B cell (primary cell): ENCODE results near the gene RAD51B. TPM values are rescaled to one million over a fixed set of nuclear protein-coding genes. Genes with fewer than 3 reads are reported as not detected.
"Not testable (repeated sequence)": the region's sequence is repeated elsewhere in the genome, so short reads cannot be mapped to it uniquely, and the experiment has no call there.

ENCODE experiments used
- ATAC-seq: fragments of 200-7000 bp; cut with Tn5 transposase; one replicate; pipeline ENCODE4 v1.10.0; 2021; ENCODE audit warnings: low read depth, mild to moderate bottlenecking, moderate number of reproducible peaks, moderate library complexity
- CTCF ChIA-PET: fragments of 350-600 bp; sonication (Branson Sonifier 250); formaldehyde crosslinking; loops from one replicate; lab custom pipeline; 2021; ENCODE audit warnings: antibody characterized with exemption, inconsistent platforms; lab: Charles Lee
- POLR2A ChIA-PET: fragments of 350-600 bp; sonication (Branson Sonifier 250); formaldehyde crosslinking; loops from one replicate; lab custom pipeline; 2021; ENCODE audit warnings: antibody characterized with exemption; lab: Charles Lee
- DNase-seq: peaks from one replicate; pipeline ENCODE4 v3.0.0; 2013
- H2AFZ ChIP-seq: 2 replicates; pipeline ENCODE4 v1.6.1; 2012; ENCODE audit warnings: mild to moderate bottlenecking, low read depth, low read length; ENCODE audit not compliant: insufficient read depth, poor library complexity, severe bottlenecking
- H3K27ac ChIP-seq, 2 donors: 1 replicate in 1 of 2; 2 replicates in 1 of 2; pipeline ENCODE4 v1.5.1; 2012 to 2013; ENCODE audit warnings: low read length in 2 of 2, mild to moderate bottlenecking in 2 of 2, moderate library complexity in 1 of 2
- H3K27me3 ChIP-seq, 4 experiments: fragments of 200-600 bp in 1 of 4; sonication (generic) in 1 of 4; replicated peaks in 1 of 4; 1 replicate in 2 of 4; 2 replicates in 2 of 4; pipeline versions ENCODE4 v1.6.1 to v1.7.0; 2013 to 2016; ENCODE audit warnings: low read length in 3 of 4, mild to moderate bottlenecking in 2 of 4, mixed read lengths in 1 of 4, moderate library complexity in 1 of 4; ENCODE audit not compliant: insufficient read depth in 4 of 4, control insufficient read depth in 3 of 4; ENCODE audit errors: control extremely low read depth in 1 of 4
- H3K36me3 ChIP-seq, 2 experiments: replicated peaks in 1 of 2; 1 replicate in 1 of 2; 2 replicates in 1 of 2; pipeline versions ENCODE4 v1.6.1 to v1.7.1; 2013; ENCODE audit warnings: low read length in 1 of 2; ENCODE audit not compliant: insufficient read depth in 2 of 2, control insufficient read depth in 1 of 2; ENCODE audit errors: control extremely low read depth in 1 of 2, extremely low read depth in 1 of 2
- H3K4me1 ChIP-seq, 2 donors: fragments of 200-600 bp in 1 of 2; sonication (generic) in 1 of 2; 1 replicate in 1 of 2; 2 replicates in 1 of 2; pipeline versions ENCODE4 v1.5.1 to v1.6.1; 2013 to 2017; ENCODE audit warnings: low read length in 2 of 2; ENCODE audit not compliant: control insufficient read depth in 2 of 2, insufficient read depth in 2 of 2
- H3K4me2 ChIP-seq: replicated peaks from 2 replicates; pipeline ENCODE3; 2012; ENCODE audit warnings: mild to moderate bottlenecking, low read depth, low read length; ENCODE audit not compliant: poor library complexity, severe bottlenecking
- H3K4me3 ChIP-seq, 5 experiments: fragments of 200-600 bp in 1 of 5; sonication (generic) in 1 of 5; 1 replicate in 3 of 5; 2 replicates in 2 of 5; pipeline versions ENCODE4 v1.5.1 to v1.7.0; 2011 to 2016; ENCODE audit warnings: low read length in 4 of 5, mild to moderate bottlenecking in 4 of 5, low read depth in 2 of 5, control low read depth in 1 of 5, moderate library complexity in 1 of 5; ENCODE audit not compliant: insufficient read depth in 1 of 5; ENCODE audit errors: control extremely low read depth in 1 of 5, extremely low read depth in 1 of 5
- H3K79me2 ChIP-seq: fragments of 200-600 bp; sonication (generic); one replicate; pipeline ENCODE4 v1.6.0; 2016; ENCODE audit warnings: low read length; ENCODE audit not compliant: control insufficient read depth, insufficient read depth
- H3K9ac ChIP-seq: fragments of 200-600 bp; sonication (generic); 2 replicates; pipeline ENCODE4 v1.6.1; 2017; ENCODE audit warnings: mild to moderate bottlenecking, low read length, moderate library complexity
- H3K9me3 ChIP-seq, 3 donors: one replicate each; pipeline versions ENCODE4 v1.6.1 to v1.7.1; 2013; ENCODE audit warnings: low read length in 2 of 3; ENCODE audit not compliant: control insufficient read depth in 2 of 3, insufficient read depth in 1 of 3; ENCODE audit errors: control extremely low read depth in 1 of 3
- H4K20me1 ChIP-seq: 2 replicates; pipeline ENCODE4 v1.6.0; 2012; ENCODE audit warnings: mild to moderate bottlenecking, low read length; ENCODE audit not compliant: insufficient read depth, control insufficient read depth, poor library complexity, severe bottlenecking
- H3K27ac Mint-ChIP-seq: one replicate; pipeline ENCODE4 v1.8.0; 2021; ENCODE audit warnings: mixed read lengths
- H3K27me3 Mint-ChIP-seq: one replicate; pipeline ENCODE4 v1.8.0; 2021; ENCODE audit warnings: mixed read lengths
- H3K4me1 Mint-ChIP-seq: one replicate; pipeline ENCODE4 v1.8.0; 2021; ENCODE audit warnings: mixed read lengths
- H3K4me3 Mint-ChIP-seq: one replicate; pipeline ENCODE4 v1.8.0; 2021; ENCODE audit warnings: mixed read lengths
- H3K9me3 Mint-ChIP-seq: one replicate; pipeline ENCODE4 v1.8.0; 2022; ENCODE audit warnings: mixed read lengths; ENCODE audit not compliant: insufficient read depth
- CTCF ChIP-seq: fragments of 200-600 bp; IDR thresholded peaks from one replicate; pipeline ENCODE4 v1.8.0; 2022; ENCODE audit warnings: antibody characterized with exemption, mild to moderate bottlenecking
- EZH2 ChIP-seq: IDR thresholded peaks from 2 replicates; pipeline ENCODE4 v1.6.1; 2012; ENCODE audit warnings: borderline replicate concordance, low read depth, mild to moderate bottlenecking, moderate library complexity, low read length; ENCODE audit not compliant: insufficient read depth, poor library complexity, severe bottlenecking
- WGBS: methylation state at CpG from one replicate; pipeline ENCODE4 v1.1.5; 2013; ENCODE audit warnings: missing lambda C conversion rate; ENCODE audit not compliant: insufficient coverage; 5-methylcytosine and 5-hydroxymethylcytosine counted together
- intact Hi-C: fragments of 100-400 bp; cut with micrococcal nuclease; formaldehyde crosslinking; loops from one replicate; pipeline ENCODE4 v1.10.0; 2022
- polyA plus RNA-seq: library from polyadenylated mRNA; depleted of rRNA; stranded (reverse); fragments of >200 nt; gene quantifications from 2 replicates; pipeline ENCODE4 v1.2.3, GENCODE V29; 2012
- total RNA-seq, 2 donors: library from RNA; stranded (reverse); fragments of 120-200 nt in 1 of 2; gene quantifications; 1 replicate in 1 of 2; 2 replicates in 1 of 2; pipeline versions ENCODE4 v1.2.3 to v1.2.4, GENCODE V29; 2013 to 2022

Gene RAD51B
- total and polyA plus RNA-seq, 2 donors (not counting 1 experiment from before 2014, with no cell fraction given) = 6.5 to 60.6 TPM

GRCh38 chr14:67817750-67818438 lies 1.7 kb upstream of the RAD51B start:
- no peak overlapping the region for H2AFZ ChIP-seq

GRCh38 chr14:67818476-67818875 lies 1.1 kb upstream of the RAD51B start:
- ATAC-seq, H3K4me3 ChIP-seq, H3K36me3 ChIP-seq, H3K27me3 Mint-ChIP-seq, H2AFZ ChIP-seq, DNase-seq, POLR2A ChIA-PET, H3K9me3 Mint-ChIP-seq, H4K20me1 ChIP-seq, H3K4me2 ChIP-seq, H3K9me3 ChIP-seq, H3K9ac ChIP-seq, H3K27ac ChIP-seq, H3K27me3 ChIP-seq: not testable (repeated sequence)
- CTCF ChIA-PET = interaction anchor here (0.8 kb wide), 1 partner anchor 19 kb away, joined by 3 read pairs; no protein-coding TSS in a partner anchor
- intact Hi-C loops = loop anchor here (5.0 kb wide), 2 partner anchors 146 to 201 kb away; partner anchors contain the start of genes ARG2 and VTI1B
- Mint-ChIP-seq H3K4me1 (peaks cover 53% of the 10 kb centered on the region), H3K4me3 (peak overlapping the region; percentile 96), H3K27ac (peak overlapping the region; percentile 64)
- Histone ChIP-seq H3K79me2 (peaks cover 42% of the 10 kb centered on the region), H3K4me1 (peaks cover 31 to 34% of the 10 kb centered on the region in 2 donors)
- 98% methylated on average over 5 of the region's 6 CpGs for WGBS

More at GRCh38 chr14:67817750-67818438, 1.7 kb upstream of the RAD51B start:
- TF ChIP-seq CTCF = no peak
- no peak for TF ChIP-seq EZH2
- Histone ChIP-seq H3K9ac (no peak overlapping the region), H3K79me2 (peaks cover 44% of the 10 kb centered on the region), H3K27ac (no peak overlapping the region), H3K9me3 (no peaks in the 10 kb centered on the region), H4K20me1 (no peaks in the 10 kb centered on the region), H3K36me3 (peaks cover 1 to 6% of the 10 kb centered on the region in 2 experiments), H3K27me3 (no peaks in the 10 kb centered on the region), H3K4me2 (no peak overlapping the region), H3K4me1 (peaks cover 31 to 34% of the 10 kb centered on the region in 2 donors), H3K4me3 (no peak overlapping the region)
- DNase-seq = no peak
- no peaks in the 10 kb centered on the region for H3K27me3 Mint-ChIP-seq
- H3K4me3 Mint-ChIP-seq = peak overlapping the region; percentile 96
- H3K4me1 Mint-ChIP-seq = peaks cover 53% of the 10 kb centered on the region
- ATAC-seq = no peak
- CTCF ChIA-PET = interaction anchor here (0.7 to 0.8 kb wide), 2 partner anchors 20 to 1501 kb away, joined by 3 to 4 read pairs; no protein-coding TSS in a partner anchor
- intact Hi-C loops = loop anchor here (2.0 to 5.0 kb wide), 5 partner anchors 19 to 1335 kb away; partner anchors contain the start of genes ARG2, DCAF5 and VTI1B
- H3K9me3 Mint-ChIP-seq = no peaks in the 10 kb centered on the region
- POLR2A ChIA-PET = interaction anchor here (0.6 kb wide), 1 partner anchor 630 kb away, joined by 4 read pairs; no protein-coding TSS in a partner anchor
- peak overlapping the region; percentile 64 for H3K27ac Mint-ChIP-seq
- 98% methylated on average over 13 of the region's 14 CpGs for WGBS
